GM18502 (cell line): ENCODE measurements around the gene UGT1A9.
A peak's percentile ranks its signal among the peaks of the same experiment; 100 is the strongest.
"Not testable (repeated sequence)": the region's sequence is repeated elsewhere in the genome, so short reads cannot be mapped to it uniquely, and the experiment has no call there.

Experiments
- ATAC-seq: cut with Tn5 transposase; IDR thresholded peaks from one replicate; pipeline ENCODE4 v1.9.1; 2021; ENCODE audit warnings: mild to moderate bottlenecking; ENCODE audit not compliant: unreplicated experiment, poor library complexity

UGT1A9 gene

DNA sequence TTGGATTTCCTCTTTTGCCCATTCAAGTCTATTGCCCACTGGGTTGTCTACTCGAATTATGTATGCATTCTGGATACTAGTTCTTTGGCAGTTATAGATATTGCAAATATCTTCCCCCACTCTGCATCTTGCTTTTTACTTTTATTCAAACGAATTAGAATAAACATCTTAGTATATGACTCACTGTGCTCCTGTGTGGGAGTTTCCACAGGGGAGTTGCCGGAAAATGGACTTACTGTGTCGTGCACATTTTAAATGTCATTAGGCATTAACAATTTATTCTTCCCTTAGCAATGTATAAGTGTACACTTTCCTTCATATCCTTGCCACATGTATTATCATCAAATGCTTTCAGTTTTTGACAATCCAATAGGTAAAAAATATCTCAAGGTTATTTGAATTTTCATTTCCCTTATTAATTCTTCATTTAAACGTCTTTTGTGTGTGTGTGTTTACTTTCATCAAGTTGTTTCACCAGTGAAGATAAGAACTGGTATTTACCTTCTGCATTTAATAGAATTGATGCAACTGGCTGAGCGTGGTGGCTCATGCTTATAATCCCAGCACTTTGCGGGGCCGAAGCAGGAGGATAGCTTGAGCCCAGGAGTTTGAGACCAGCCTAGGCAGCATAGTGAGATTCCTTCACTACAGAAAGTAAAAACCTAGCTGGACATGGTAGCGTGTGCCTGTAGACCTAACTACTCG lies 36.4 kb downstream of the UGT1A9 start:
- no peak for ATAC-seq

DNA sequence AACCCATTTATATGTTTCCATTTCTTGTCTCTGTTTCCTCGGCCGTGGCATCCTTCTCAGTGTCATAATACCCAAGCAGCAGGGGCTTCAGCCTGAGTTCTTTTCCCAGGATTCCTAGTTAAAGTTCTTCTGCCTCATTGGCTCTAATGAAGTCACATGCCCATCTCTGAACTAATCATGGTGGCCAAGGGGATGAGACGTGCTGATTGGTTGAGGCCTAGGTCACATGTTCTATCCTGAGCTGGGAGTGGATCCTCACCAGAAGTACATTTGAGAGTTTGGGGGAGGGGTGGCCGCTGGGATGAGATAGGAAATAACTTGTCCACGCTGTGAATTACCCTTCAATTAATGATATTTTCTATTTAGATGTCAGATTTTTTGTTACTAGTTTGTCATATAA lies 37.2 kb downstream of the UGT1A9 start:
- no peak for ATAC-seq

DNA sequence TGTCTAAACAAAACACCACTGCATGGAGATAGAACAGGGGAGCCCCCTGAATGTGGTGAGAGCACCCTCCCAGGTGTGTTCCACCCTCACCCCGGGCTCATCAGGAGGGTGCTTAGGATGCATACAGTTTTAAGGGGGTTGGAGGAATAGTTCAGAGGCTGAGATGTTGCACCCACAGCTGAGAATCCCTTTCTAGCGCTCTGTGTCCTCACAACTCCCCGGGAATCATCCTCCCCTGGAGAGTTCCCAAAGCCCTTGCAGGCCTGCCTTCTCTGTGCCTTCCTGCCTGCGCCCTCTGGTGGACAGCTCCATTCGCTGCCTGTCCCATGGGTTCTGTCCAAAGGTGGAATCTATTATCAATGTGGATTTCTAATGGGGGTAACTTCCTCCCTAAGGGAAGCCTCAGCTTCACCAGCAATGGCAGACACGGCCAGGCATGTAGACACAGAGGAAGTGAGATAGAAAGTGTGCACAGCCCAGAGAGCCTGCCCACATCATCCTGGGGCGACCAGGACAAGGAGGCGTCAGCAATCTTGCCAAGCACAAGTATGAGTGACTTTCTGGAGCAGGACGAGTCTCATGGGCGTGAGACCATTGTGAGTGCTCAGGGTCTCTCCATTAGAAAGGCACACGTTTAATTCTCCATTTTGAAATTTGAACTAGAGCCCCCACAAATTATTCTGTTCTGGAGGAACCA lies 39.8 kb downstream of the UGT1A9 start:
- peak; percentile 50 for ATAC-seq

DNA sequence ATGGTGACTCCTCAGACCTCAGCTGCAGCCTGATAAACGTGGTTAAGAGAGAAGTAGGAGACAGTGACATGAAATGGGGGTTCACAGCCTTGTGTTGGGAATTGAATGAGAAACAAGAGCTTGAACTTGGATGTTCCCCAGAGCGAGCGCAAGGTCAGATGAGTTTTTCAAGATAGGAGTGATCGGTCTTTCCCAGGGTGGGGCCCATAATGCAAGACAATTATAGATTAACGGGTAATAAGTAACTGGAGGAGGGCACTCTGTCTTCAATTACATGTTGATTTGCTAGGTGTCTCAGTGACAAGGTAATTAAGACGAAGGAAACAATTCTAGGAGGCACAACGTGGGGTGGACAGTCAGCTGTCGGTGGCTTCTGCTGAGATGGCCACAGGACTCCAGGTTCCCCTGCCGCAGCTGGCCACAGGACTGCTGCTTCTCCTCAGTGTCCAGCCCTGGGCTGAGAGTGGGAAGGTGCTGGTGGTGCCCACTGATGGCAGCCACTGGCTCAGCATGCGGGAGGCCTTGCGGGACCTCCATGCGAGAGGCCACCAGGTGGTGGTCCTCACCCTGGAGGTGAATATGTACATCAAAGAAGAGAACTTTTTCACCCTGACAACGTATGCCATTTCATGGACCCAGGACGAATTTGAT lies 41.0 kb downstream of the UGT1A9 start, which contains the start of gene UGT1A5:
Gene UGT1A5 (plus strand): TSS at position 297 of the 651 bp plus-strand sequence. CDS start 85 bp downstream, at position 382.
- no peak for ATAC-seq

DNA sequence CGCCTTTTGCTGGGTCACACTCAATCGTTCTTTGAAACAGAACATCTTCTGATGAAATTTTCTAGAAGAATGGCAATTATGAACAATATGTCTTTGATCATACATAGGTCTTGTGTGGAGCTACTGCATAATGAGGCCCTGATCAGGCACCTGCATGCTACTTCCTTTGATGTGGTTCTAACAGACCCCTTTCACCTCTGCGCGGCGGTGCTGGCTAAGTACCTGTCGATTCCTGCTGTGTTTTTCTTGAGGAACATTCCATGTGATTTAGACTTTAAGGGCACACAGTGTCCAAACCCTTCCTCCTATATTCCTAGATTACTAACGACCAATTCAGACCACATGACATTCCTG lies 41.5 kb downstream of the UGT1A9 start:
- no peak for ATAC-seq

GRCh38 chr2:233714121-233714520 lies 42.4 kb downstream of the UGT1A9 start:
- ATAC-seq = no peak

- no peak for ATAC-seq
These were observed 46.9 kb downstream of the UGT1A9 start, which contains the start of gene UGT1A4 for GRCh38 chr2:233718552-233718951. TSS of gene UGT1A4 (plus strand) at chr2:233718736. CDS start at chr2:233718821, 85 bp downstream.

- no peak for ATAC-seq
These were observed 57.1 kb downstream of the UGT1A9 start, which contains the start of gene UGT1A3 for GRCh38 chr2:233728723-233729301. TSS of gene UGT1A3 (plus strand) at chr2:233729042. CDS start at chr2:233729127, 85 bp downstream.

DNA sequence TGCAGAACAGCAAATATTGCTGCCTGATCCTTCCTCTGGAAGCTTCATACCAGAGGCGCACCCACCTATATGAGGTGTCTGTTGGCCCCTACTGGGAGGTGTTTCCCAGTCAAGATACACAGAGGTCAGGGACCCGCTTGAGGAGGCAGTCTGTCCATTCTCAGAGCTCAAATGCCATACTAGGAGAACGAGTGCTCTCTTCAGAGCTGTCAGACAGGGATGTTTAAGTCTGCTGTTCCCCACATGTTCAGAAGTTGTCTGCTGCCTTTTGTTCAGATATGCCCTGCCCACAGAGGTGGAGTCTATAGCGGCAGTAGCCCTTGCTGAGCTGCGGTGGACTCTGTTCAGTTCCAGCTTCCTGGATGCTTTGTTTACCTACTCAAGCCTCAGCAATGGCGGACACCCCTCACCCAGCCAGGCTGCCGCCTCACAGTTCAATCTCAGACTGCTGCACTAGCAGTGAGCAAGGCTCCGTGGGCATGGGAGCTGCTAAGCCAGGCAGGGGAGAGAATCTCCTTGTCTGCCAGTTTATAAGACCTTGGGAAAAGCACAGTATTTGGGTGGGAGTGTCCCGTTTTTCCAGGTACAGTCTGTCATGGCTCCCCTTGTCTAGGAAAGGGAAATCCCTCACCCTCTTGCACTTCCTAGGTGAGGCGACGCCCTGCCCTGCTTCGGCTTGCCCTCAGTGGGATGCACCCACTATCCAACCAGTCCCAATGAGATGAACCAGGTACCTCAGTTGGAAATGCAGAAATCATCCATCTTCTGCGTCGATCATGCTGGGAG lies 65.4 kb downstream of the UGT1A9 start:
- not testable (repeated sequence) for ATAC-seq

DNA sequence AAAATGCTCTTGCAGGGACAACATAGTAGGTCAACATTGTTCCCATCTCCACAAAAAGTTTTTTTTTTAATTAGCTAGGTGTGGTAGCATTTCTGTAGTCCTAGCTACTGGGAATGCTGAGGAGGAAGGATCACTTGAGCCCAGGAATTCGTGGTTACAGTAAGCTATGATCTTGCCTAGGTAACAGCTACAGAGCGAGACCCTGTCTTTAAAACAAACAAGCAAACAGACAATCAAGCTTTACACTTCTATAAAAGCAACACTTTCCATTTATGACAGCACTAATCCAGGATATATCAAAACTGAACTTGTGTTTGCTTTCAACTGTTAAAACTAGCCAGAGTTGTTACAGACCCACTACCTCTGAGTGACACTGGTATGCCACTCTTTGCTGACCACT lies 69.2 kb downstream of the UGT1A9 start:
- no peak for ATAC-seq

DNA sequence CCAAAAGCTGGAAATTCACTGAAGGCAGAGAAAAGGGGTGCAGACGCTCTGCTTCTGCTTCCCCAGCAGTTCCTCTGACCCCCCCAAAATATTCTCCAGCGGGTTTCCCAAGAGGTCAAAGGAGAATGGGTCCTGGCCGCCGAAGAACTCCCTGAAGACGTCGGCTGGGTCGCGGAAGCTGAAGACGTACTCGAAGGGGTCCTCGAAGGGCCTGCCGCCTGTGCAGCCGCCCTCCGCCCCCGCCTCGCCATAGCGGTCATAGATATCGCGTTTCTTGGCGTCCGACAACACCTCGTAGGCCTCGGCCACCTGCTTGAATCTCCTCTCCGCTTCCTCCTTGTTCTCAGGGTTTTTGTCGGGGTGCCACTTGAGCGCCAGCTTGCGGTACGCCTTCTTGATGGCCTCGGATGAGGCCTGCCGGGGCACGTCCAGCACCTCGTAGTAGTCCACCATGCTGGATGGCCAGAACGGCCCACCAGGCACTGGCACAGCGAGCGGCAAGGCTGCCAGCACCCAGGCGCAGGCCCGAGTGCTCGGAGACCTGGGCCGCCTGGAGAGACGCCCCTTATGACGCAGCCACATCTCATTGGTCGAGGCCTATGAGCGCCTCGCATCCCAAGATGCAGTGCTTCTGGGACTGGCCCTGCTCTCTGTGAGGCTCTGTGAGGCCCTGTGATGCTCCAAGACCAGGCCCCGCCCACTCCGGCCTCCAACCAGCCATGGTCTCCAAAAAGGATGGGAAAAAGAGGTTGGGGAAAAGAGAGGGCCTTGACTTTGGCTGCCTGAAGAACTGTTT lies 72.0 kb downstream of the UGT1A9 start:
- ATAC-seq = no peak

DNA sequence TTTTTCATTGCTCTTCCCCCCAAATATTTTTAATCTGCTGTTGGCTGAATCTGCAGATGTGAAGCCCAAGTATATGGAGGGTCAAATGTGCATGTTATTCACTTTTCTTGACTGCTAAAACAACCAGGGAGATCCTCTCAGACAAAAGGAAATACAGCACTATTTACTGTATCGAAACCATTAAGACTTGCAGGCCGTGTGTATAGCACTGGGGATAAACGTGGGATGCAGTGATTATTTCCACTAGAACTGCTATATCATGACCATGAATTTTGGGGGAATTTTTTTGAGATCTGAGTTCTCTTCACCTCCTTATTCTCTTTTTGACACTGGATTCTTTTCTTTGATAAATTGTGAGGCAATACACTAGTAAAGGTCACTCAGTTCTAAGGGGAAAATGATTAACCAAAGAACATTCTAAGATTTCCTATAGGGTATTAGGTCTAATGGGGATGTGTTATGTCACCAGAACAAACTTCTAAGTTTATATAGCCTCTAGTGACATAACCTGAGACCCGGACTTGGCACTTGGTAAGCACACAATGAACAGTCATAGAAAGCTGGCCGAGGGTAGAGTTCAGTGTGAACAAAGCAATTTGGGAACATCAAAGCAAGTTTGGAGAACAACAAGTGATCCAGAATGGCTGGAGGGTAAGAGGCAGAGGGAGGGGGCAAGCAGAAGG lies 73.5 kb downstream of the UGT1A9 start:
- no peak for ATAC-seq

GRCh38 chr2:233745838-233746237 lies 74.1 kb downstream of the UGT1A9 start:
- not testable (repeated sequence) for ATAC-seq

DNA sequence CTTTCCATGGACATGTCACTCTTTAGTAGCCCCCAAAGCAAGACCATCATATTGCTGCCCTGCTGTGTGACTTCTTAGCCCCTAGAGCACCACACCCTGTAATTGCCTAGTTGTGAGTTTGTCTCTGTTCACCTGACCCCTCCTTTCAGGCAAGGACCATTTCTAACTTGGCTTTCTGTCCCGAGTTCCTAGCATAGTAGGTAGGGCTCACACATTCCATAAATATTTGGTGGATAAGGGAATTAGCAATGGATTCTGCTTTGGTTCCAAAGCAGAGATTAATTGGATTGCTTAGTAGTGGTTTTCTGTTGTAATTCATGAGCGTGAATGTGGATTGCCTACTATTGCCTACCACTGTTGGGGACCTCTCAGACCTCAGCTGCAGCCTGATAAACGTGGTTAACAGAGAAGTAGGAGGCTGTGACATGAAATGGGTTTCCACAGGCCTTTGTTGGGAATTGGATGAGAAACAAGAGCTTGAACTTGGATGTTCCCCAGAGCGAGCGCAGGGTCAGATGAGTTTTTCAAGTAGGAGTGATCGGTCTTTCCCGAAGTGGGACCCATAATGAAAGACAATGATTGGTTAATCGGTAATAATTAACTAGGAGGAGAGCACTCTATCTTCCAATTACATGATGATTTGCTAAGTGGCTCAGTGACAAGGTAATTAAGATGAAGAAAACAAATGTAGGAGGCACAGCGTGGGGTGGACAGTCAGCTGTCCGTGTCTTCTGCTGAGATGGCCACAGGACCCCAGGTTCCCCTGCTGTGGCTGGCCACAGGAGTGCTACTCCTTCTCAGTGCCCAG lies 75.0 kb downstream of the UGT1A9 start:
- no peak for ATAC-seq

DNA sequence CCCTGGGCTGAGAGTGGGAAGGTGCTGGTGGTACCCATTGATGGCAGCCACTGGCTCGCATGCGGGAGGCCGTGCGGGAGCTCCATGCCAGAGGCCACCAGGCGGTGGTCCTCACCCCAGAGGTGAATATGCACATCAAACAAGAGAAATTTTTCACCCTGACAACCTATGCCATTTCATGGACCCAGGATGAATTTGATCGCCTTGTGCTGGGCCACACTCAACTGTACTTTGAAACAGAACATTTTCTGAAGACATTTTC lies 75.5 kb downstream of the UGT1A9 start:
- no peak for ATAC-seq

DNA sequence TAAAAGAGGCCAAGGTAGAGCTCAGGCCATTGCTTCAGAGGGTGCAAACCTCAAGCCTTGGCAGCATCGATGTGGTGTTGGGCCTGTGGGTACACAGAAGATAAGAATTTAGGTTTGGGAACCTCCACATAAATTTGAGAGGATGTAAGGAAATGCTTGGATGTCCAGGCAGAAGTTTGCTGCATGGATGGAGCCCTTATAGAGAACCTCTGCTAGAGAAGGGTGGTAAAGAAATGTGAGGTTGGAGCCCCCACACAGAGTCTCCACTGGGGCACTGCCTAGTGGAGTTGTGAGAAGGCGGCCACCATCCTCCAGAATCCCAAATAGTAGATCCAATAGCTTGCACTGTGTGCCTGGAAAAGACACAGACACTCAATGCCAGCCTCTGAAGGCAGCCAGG lies 79.0 kb downstream of the UGT1A9 start:
- not testable (repeated sequence) for ATAC-seq

DNA sequence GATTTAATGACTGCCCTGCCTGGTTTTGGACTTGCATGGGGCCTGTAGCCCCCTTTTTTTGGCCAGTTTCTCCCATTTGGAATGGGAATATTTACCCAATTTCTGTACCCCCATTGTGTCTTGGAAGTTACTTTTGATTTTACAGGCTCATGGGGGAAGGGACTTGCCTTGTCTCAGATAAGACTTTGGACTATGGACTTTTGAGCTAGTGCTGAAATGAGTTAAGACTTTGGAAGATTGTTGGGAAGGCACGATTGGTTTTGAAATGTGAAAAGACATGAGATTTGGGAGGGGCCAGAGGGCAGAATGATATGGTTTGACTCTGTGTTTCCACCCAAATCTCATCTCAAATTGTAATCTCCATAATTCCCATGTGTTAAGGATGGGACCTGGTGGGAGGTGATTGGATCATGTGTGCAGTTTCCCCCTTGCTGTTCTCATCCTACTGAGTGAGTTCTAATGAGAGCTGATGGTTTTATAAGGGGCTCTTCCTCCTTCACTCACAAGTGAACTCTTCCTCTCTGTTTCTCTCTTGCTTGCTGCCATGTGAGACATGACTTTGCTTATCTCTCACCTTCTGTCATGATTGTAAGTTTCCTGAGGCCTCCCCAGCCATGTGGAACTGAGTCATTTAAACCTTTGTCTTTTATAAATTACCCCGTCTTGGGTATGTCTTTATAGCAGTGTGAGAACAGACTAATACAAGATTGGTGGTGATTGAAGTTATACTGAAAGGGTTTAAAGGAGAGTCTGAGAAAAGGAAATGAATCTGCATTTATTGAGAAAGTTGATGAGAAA lies 79.7 kb downstream of the UGT1A9 start:
- not testable (repeated sequence) for ATAC-seq
